ENCODE results near the gene ERO1A.
"Not testable (repeated sequence)": the region's sequence is repeated elsewhere in the genome, so short reads cannot be mapped to it uniquely, and the experiment has no call there.

ERO1A gene

GRCh38 chr14:52695481-52696091 is at the start of gene ERO1A:
Gene ERO1A (minus strand): TSS chr14:52695558. CDS start chr14:52695481, 77 bp downstream.
- DNase-seq (ENCODE audit: low read depth), result peak; percentile 81

GRCh38 chr14:52741865-52742264 is 46.5 kb upstream of the ERO1A start:
- no peak for DNase-seq (ENCODE audit: low read depth)

- DNase-seq (ENCODE audit: low read depth), result no peak
Measured at GRCh38 chr14:52740751-52741150, 45.4 kb upstream of the ERO1A start.

GRCh38 chr14:52738409-52738808 is 43.1 kb upstream of the ERO1A start:
- no peak for DNase-seq (ENCODE audit: low read depth)

GRCh38 chr14:52735921-52736489 is 40.6 kb upstream of the ERO1A start:
- DNase-seq (ENCODE audit: low read depth), result no peak

GRCh38 chr14:52733824-52734223 is 38.5 kb upstream of the ERO1A start:
- DNase-seq (ENCODE audit: low read depth), result no peak

GRCh38 chr14:52730709-52731111 is 35.4 kb upstream of the ERO1A start:
- no peak for DNase-seq (ENCODE audit: low read depth)

- DNase-seq (ENCODE audit: low read depth), result peak; percentile 96
Measured at GRCh38 chr14:52729925-52730708, 34.8 kb upstream of the ERO1A start, which contains the start of gene STYX. Gene STYX (plus strand): TSS chr14:52730166. CDS start chr14:52730475, 309 bp downstream.

- no peak for DNase-seq (ENCODE audit: low read depth)
Measured at GRCh38 chr14:52729585-52729924, 34.2 kb upstream of the ERO1A start.

- not testable (repeated sequence) for DNase-seq (ENCODE audit: low read depth)
Measured at GRCh38 chr14:52729035-52729434, 33.7 kb upstream of the ERO1A start.

GRCh38 chr14:52727509-52727908 is 32.2 kb upstream of the ERO1A start:
- not testable (repeated sequence) for DNase-seq (ENCODE audit: low read depth)

- DNase-seq (ENCODE audit: low read depth), result no peak
Measured at GRCh38 chr14:52724360-52724644, 28.9 kb upstream of the ERO1A start.

- DNase-seq (ENCODE audit: low read depth), result no peak
Measured at GRCh38 chr14:52723514-52724359, 28.4 kb upstream of the ERO1A start.

GRCh38 chr14:52716155-52716554 is 20.8 kb upstream of the ERO1A start:
- no peak for DNase-seq (ENCODE audit: low read depth)

- no peak for DNase-seq (ENCODE audit: low read depth)
Measured at GRCh38 chr14:52711666-52712065, 16.3 kb upstream of the ERO1A start.

- DNase-seq (ENCODE audit: low read depth), result peak; percentile 84
Measured at GRCh38 chr14:52706724-52707706, 11.7 kb upstream of the ERO1A start, which contains the start of gene PSMC6. Gene PSMC6 (plus strand): TSS chr14:52707200. CDS start chr14:52707220, 20 bp downstream.

- DNase-seq (ENCODE audit: low read depth), result no peak
Measured at GRCh38 chr14:52706286-52706685, 10.9 kb upstream of the ERO1A start.

GRCh38 chr14:52703664-52704063 is 8.3 kb upstream of the ERO1A start:
- DNase-seq (ENCODE audit: low read depth), result no peak

GRCh38 chr14:52703225-52703624 is 7.9 kb upstream of the ERO1A start:
- peak; percentile 98 for DNase-seq (ENCODE audit: low read depth)

GRCh38 chr14:52701223-52701622 is 5.9 kb upstream of the ERO1A start:
- no peak for DNase-seq (ENCODE audit: low read depth)

GRCh38 chr14:52700701-52701172 is 5.4 kb upstream of the ERO1A start:
- no peak for DNase-seq (ENCODE audit: low read depth)
